Smooth muscle cell (in vitro differentiated cells): Measurements from ENCODE around the gene TGFBR3. TPM values are rescaled to one million over a fixed set of nuclear protein-coding genes. Genes with fewer than 3 reads are reported as not detected.

ENCODE experiments used
- DNase-seq: peaks from one replicate; lab custom pipeline; 2025; ENCODE audit not compliant: unreplicated experiment; lab: John Stamatoyannopoulos, UW
- H2AFZ ChIP-seq: fragments of 200-600 bp; sonication (generic); 2 replicates; pipeline ENCODE4 v1.6.0; 2016; ENCODE audit warnings: antibody characterized with exemption, low read depth, mild to moderate bottlenecking
- H3F3A ChIP-seq: fragments of 200-600 bp; sonication (generic); 2 replicates; pipeline ENCODE4 v1.6.0; 2017; ENCODE audit warnings: antibody characterized with exemption, low read depth
- H3K27ac ChIP-seq: fragments of 200-600 bp; sonication (generic); 2 replicates; pipeline ENCODE4 v1.5.1; 2016; ENCODE audit warnings: low read depth, mild to moderate bottlenecking
- H3K27me3 ChIP-seq: fragments of 200-600 bp; sonication (generic); 2 replicates; pipeline ENCODE4 v1.6.1; 2016; ENCODE audit warnings: low read depth, mild to moderate bottlenecking
- H3K36me3 ChIP-seq: fragments of 200-600 bp; sonication (generic); 2 replicates; pipeline ENCODE4 v1.5.1; 2016; ENCODE audit warnings: low read depth
- H3K4me1 ChIP-seq: fragments of 200-600 bp; sonication (generic); 2 replicates; pipeline ENCODE4 v1.5.1; 2016; ENCODE audit warnings: low read depth
- H3K4me2 ChIP-seq: fragments of 200-600 bp; sonication (generic); 2 replicates; pipeline ENCODE4 v1.6.0; 2016; ENCODE audit warnings: mild to moderate bottlenecking
- H3K4me3 ChIP-seq: fragments of 200-600 bp; sonication (generic); 2 replicates; pipeline ENCODE4 v1.5.1; 2016; ENCODE audit warnings: mild to moderate bottlenecking
- H3K79me2 ChIP-seq: fragments of 200-600 bp; sonication (generic); 2 replicates; pipeline ENCODE4 v1.6.0; 2016; ENCODE audit warnings: low read depth, mild to moderate bottlenecking
- H3K9ac ChIP-seq: fragments of 200-600 bp; sonication (generic); 2 replicates; pipeline ENCODE4 v1.6.0; 2016; ENCODE audit warnings: low read depth
- H3K9me3 ChIP-seq: fragments of 200-600 bp; sonication (generic); replicated peaks from 2 replicates; pipeline ENCODE4 v1.5.1; 2016; ENCODE audit warnings: low read depth
- H4K20me1 ChIP-seq: fragments of 200-600 bp; sonication (generic); 2 replicates; pipeline ENCODE4 v1.6.0; 2016; ENCODE audit warnings: low read depth
- WGBS: methylation state at CpG from one replicate; pipeline ENCODE4 v1.1.7; 2016; ENCODE audit warnings: low lambda C conversion rate; 5-methylcytosine and 5-hydroxymethylcytosine counted together
- polyA plus RNA-seq: library from polyadenylated mRNA; unstranded; fragments of >200 nt; fragmentation: Nextera tagmentation; extraction: Ambion mirVana; gene quantifications from 2 replicates; pipeline ENCODE4 v1.2.1, GENCODE V29; 2016
- total RNA-seq: library from RNA; depleted of rRNA; stranded (reverse); fragments of >200 nt; gene quantifications from 2 replicates; pipeline ENCODE4 v1.2.3, GENCODE V29; 2014
- TF ChIP-seq, protein P1 (sequence below): fragments of 200-600 bp; sonication (generic); IDR thresholded peaks from 2 replicates; pipeline ENCODE4 v1.5.1; 2017; ENCODE audit warnings: borderline replicate concordance, mild to moderate bottlenecking, antibody characterized with exemption; ENCODE audit not compliant: insufficient read depth, poor library complexity, severe bottlenecking

Gene TGFBR3
- total and polyA plus RNA-seq, 2 experiments from 2014 or later: 68.3 to 112 TPM

DNA sequence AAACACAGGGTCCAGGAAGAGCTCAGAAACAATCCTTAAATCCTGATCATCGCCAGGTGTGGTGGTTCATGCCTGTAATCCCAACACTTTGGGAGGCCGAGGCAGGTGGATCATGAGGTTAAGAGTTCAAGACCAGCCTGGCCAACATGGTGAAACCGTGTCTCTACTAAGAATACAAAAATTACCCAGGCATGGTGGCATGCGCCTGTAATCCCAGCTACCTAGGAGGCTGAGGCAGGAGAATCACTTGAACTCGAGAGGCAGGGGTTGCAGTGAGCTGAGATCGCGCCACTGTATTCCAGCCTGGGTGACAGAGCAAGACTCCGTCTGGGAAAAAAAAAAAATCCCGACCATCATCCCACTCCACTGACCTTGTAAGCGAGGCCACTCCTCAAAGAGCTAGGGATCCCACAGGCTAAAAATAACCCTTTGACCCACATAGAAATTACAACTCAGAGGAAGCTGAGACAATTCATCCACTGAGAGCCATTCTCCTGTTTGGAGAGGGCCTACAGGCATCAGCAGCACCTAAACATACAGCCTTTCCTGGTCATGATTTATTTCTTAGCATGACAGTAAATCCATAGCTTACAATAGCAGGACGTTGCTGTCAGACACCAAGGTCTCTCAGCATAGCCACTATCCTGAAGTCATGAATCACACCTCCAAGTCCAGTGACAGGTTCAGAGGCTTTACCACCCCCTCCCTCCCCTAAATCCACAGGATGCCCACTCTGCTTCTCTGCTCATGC is 66.7 kb downstream of the TGFBR3 start:
- H3K4me2 ChIP-seq: peak overlapping the region; percentile 25
- peaks cover 87% of the 10 kb centered on the region for H3K79me2 ChIP-seq
- peaks cover 9% of the 10 kb centered on the region for H3F3A ChIP-seq
- 73% methylated on average over 11 of the region's 11 CpGs for WGBS
- H3K9ac ChIP-seq: no peak overlapping the region
- no peak overlapping the region for H3K4me3 ChIP-seq
- no peaks in the 10 kb centered on the region for H3K27me3 ChIP-seq
- H3K27ac ChIP-seq: peak overlapping the region; percentile 26
- no peaks in the 10 kb centered on the region for H3K9me3 ChIP-seq
- no peaks in the 10 kb centered on the region for H3K36me3 ChIP-seq
- peaks cover 21% of the 10 kb centered on the region for H3K4me1 ChIP-seq
- H2AFZ ChIP-seq: no peak overlapping the region
- peaks cover 46% of the 10 kb centered on the region for H4K20me1 ChIP-seq
- TF ChIP-seq, protein P1, sequence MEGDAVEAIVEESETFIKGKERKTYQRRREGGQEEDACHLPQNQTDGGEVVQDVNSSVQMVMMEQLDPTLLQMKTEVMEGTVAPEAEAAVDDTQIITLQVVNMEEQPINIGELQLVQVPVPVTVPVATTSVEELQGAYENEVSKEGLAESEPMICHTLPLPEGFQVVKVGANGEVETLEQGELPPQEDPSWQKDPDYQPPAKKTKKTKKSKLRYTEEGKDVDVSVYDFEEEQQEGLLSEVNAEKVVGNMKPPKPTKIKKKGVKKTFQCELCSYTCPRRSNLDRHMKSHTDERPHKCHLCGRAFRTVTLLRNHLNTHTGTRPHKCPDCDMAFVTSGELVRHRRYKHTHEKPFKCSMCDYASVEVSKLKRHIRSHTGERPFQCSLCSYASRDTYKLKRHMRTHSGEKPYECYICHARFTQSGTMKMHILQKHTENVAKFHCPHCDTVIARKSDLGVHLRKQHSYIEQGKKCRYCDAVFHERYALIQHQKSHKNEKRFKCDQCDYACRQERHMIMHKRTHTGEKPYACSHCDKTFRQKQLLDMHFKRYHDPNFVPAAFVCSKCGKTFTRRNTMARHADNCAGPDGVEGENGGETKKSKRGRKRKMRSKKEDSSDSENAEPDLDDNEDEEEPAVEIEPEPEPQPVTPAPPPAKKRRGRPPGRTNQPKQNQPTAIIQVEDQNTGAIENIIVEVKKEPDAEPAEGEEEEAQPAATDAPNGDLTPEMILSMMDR: no peak
- no peak for DNase-seq

DNA sequence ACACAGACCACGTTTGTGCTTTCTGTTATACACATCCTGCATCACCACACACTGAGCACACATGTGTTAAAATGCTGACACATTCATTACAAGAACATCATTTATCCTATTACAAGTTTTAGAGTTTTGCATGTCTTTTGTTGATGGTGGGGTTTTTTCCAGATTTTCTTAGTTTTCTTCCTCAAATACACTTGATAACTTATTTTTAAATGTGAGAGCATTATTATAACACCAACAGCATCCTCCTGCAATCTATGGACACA is 67.3 kb downstream of the TGFBR3 start:
- DNase-seq: no peak
- peaks cover 44% of the 10 kb centered on the region for H4K20me1 ChIP-seq
- TF ChIP-seq, protein P1: no peak
- whole genome bisulfite sequencing: 41% methylated on average over 1 of the region's 1 CpG
- peaks cover 21% of the 10 kb centered on the region for H3K4me1 ChIP-seq
- peaks cover 9% of the 10 kb centered on the region for H3F3A ChIP-seq
- H3K27me3 ChIP-seq: no peaks in the 10 kb centered on the region
- H3K4me3 ChIP-seq: no peak overlapping the region
- no peak overlapping the region for H2AFZ ChIP-seq
- no peaks in the 10 kb centered on the region for H3K9me3 ChIP-seq
- no peak overlapping the region for H3K27ac ChIP-seq
- no peak overlapping the region for H3K9ac ChIP-seq
- H3K4me2 ChIP-seq: peak overlapping the region; percentile 25
- peaks cover 87% of the 10 kb centered on the region for H3K79me2 ChIP-seq
- H3K36me3 ChIP-seq: no peaks in the 10 kb centered on the region

DNA sequence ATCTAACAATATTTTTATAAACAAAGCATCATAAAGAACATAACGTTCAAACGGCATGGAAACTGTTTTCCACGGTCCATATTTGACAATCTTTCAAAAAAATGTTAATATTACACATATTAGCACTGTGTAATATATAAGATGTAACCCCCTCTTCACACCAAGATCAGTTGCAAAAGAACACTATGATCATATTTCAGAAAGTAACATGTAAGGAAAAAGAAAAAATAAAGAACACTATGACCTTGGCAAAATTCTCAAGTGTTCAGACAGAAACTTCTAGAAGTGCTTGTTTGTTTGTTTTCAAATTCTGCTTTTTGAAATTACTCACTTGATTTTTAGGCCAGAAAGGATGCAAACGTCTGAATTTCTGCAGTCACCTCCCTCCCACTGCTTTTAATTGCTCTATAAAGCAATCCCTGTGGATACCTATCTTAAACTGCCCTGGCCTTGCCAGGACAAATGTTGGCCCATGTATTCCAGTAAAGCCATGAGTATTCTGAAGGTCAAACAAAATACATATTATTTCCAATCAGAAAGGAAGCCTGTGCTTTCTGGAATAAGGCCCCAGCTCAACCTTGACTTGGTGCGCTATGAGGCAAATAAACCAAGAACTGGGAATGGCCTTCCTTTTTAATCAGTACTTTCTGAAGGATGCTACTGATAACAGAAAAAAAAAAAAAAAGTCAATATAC is 68.6 kb downstream of the TGFBR3 start:
- Histone ChIP-seq H3K27me3 (no peaks in the 10 kb centered on the region), H3K4me2 (no peak overlapping the region), H3K9me3 (no peaks in the 10 kb centered on the region), H2AFZ (no peak overlapping the region), H3K36me3 (no peaks in the 10 kb centered on the region), H3K4me3 (no peak overlapping the region), H3K9ac (no peak overlapping the region), H3K27ac (no peak overlapping the region), H3F3A (peaks cover 9% of the 10 kb centered on the region), H3K79me2 (peaks cover 86% of the 10 kb centered on the region), H3K4me1 (peaks cover 21% of the 10 kb centered on the region), H4K20me1 (peaks cover 38% of the 10 kb centered on the region)
- TF ChIP-seq, protein P1: no peak
- WGBS: 75% methylated on average over 5 of the region's 5 CpGs
- no peak for DNase-seq
